ENCODE measurements around the gene TNNC1. TPM values are rescaled to one million over a fixed set of nuclear protein-coding genes. Genes with fewer than 3 reads are reported as not detected.
A peak's percentile ranks its signal among the peaks of the same experiment; 100 is the strongest.

TNNC1 gene
- total and polyA plus RNA-seq, 2 of the 13 experiments (the other 11 are each of a cell fraction or from before 2014, with no cell fraction given) = 11.8 to 36.4 TPM

GRCh38 chr3:52429779-52430415, 23.9 kb downstream of the TNNC1 start (continued):
- TF ChIP-seq HNF1A (IDR thresholded peaks at IDR 0.05; ENCODE audit: low read depth) (peak; percentile 55), HNF1A (CRISPR knock-in tag; IDR thresholded peaks at IDR 0.05; ENCODE audit: borderline replicate concordance) (no peak), KDM5B (CRISPR knock-in tag; IDR thresholded peaks at IDR 0.05; ENCODE audit: borderline replicate concordance) (peak; percentile 28; the same call in 1 of the 2 replicates), SMARCC2 (IDR thresholded peaks at IDR 0.05) (no peak), DRAP1 (CRISPR knock-in tag; IDR thresholded peaks at IDR 0.05) (peak; percentile 70; the same call in 1 of the 2 replicates), EP300 (IDR thresholded peaks at IDR 0.05; ENCODE audit: low read depth in 2 of 2, low read length in 2 of 2) (peak in 1 of 2 experiments; percentile 82; a peak in 2 of 4 replicates), EP300 (CRISPR knock-in tag; IDR thresholded peaks at IDR 0.05; ENCODE audit: borderline replicate concordance) (peak; percentile 88), ZNF407 (CRISPR knock-in tag; IDR thresholded peaks at IDR 0.05; ENCODE audit: not compliant biosample characterization) (peak; percentile 27), ZNF709 (CRISPR knock-in tag; IDR thresholded peaks at IDR 0.05) (peak; percentile 29; the same call in 1 of the 2 replicates), FOXK1 (CRISPR knock-in tag; IDR thresholded peaks at IDR 0.05; ENCODE audit: borderline replicate concordance, low read depth) (0 out of 2 replicates have a peak, but pooled peaks have one; percentile 18), ZIK1 (CRISPR knock-in tag; IDR thresholded peaks at IDR 0.05; ENCODE audit: borderline replicate concordance, low read depth) (0 out of 2 replicates have a peak, but pooled peaks have one; percentile 36), THAP11 (CRISPR knock-in tag; IDR thresholded peaks at IDR 0.05) (peak; percentile 52; the same call in 1 of the 2 replicates), FOXK2 (IDR thresholded peaks at IDR 0.05) (peak; percentile 88), BRF2 (CRISPR knock-in tag; IDR thresholded peaks at IDR 0.05) (no peak), GABPA (IDR thresholded peaks at IDR 0.05; ENCODE audit: low read depth, low read length) (no peak), GABPA (CRISPR knock-in tag; IDR thresholded peaks at IDR 0.05; ENCODE audit: low read depth) (peak; percentile 48; the same call in 1 of the 2 replicates)

Measured in HepG2 (cell line).